H1 (cell line): ENCODE results near the gene KCNJ18. TPM values are rescaled to one million over a fixed set of nuclear protein-coding genes. Genes with fewer than 3 reads are reported as not detected.
"Not testable (repeated sequence)": the region's sequence is repeated elsewhere in the genome, so short reads cannot be mapped to it uniquely, and the experiment has no call there.

ENCODE experiments used
- CTCF ChIA-PET: fragments of 300-600 bp; sonication (Branson Sonifier 250); formaldehyde crosslinking; loops from one replicate; lab custom pipeline; 2021; ENCODE audit not compliant: partially characterized antibody; lab: Charles Lee
- POLR2A ChIA-PET: fragments of 300-600 bp; sonication (Branson Sonifier 250); formaldehyde crosslinking; loops from one replicate; lab custom pipeline; 2021; ENCODE audit warnings: inconsistent platforms; ENCODE audit not compliant: partially characterized antibody; lab: Charles Lee
- DNase-seq, 2 experiments: peaks; one replicate each; pipeline versions ENCODE4 v3.0.0 to v3.0.0-alpha.2; 2010 to 2022; ENCODE audit warnings: low spot score in 2 of 2, low read depth in 1 of 2, mixed read lengths in 1 of 2
- FAIRE-seq: peaks from 2 replicates; lab custom pipeline; 2011; peaks lifted over from hg19 to GRCh38; lab: Jason Lieb, UNC
- H2AFZ ChIP-seq: 2 replicates; pipeline ENCODE4 v1.8.1; 2012; ENCODE audit warnings: low read length, inconsistent platforms
- H2AK5ac ChIP-seq: 2 replicates; pipeline ENCODE4 v1.6.1; 2013; ENCODE audit warnings: low read depth, low read length
- H2BK120ac ChIP-seq: replicated peaks from 2 replicates; pipeline ENCODE3; 2013; ENCODE audit warnings: low read depth, low read length, inconsistent platforms
- H2BK12ac ChIP-seq: 2 replicates; pipeline ENCODE4 v1.6.1; 2013; ENCODE audit warnings: low read depth, low read length
- H2BK15ac ChIP-seq: 2 replicates; pipeline ENCODE4 v1.6.1; 2013; ENCODE audit warnings: low read length
- H2BK20ac ChIP-seq: 2 replicates; pipeline ENCODE4 v1.6.1; 2013; ENCODE audit warnings: low read length
- H2BK5ac ChIP-seq: 2 replicates; pipeline ENCODE4 v1.6.1; 2013; ENCODE audit warnings: low read depth, low read length
- H3K14ac ChIP-seq: 2 replicates; pipeline ENCODE4 v1.6.1; 2013; ENCODE audit warnings: inconsistent platforms; ENCODE audit not compliant: insufficient read length
- H3K18ac ChIP-seq: 2 replicates; pipeline ENCODE4 v1.6.1; 2013; ENCODE audit warnings: low read length; ENCODE audit errors: extremely low read depth
- H3K23ac ChIP-seq: 2 replicates; pipeline ENCODE4 v1.6.1; 2013; ENCODE audit warnings: inconsistent platforms; ENCODE audit not compliant: insufficient read length
- H3K23me2 ChIP-seq: 2 replicates; pipeline ENCODE4 v1.6.1; 2013; ENCODE audit warnings: low read depth, low read length
- H3K27ac ChIP-seq: 2 replicates; pipeline ENCODE4 v1.6.1; 2011; ENCODE audit warnings: low read depth, low read length, inconsistent platforms
- H3K27me3 ChIP-seq, 4 experiments: replicated peaks in 1 of 4; 1 replicate in 1 of 4; 2 replicates in 3 of 4; pipeline versions ENCODE4 v1.6.1 to v1.8.1; 2011 to 2013; ENCODE audit warnings: low read length in 3 of 4, mild to moderate bottlenecking in 3 of 4, inconsistent platforms in 2 of 4, mixed read lengths in 2 of 4, moderate library complexity in 1 of 4; ENCODE audit not compliant: control insufficient read depth in 3 of 4, insufficient read depth in 3 of 4; ENCODE audit errors: extremely low read depth in 1 of 4
- H3K36me3 ChIP-seq, 4 experiments: 2 replicates each; pipeline versions ENCODE4 v1.6.1 to v1.8.1; 2011 to 2013; ENCODE audit warnings: mild to moderate bottlenecking in 4 of 4, low read length in 3 of 4, moderate library complexity in 2 of 4, control low read depth in 1 of 4, inconsistent platforms in 1 of 4; ENCODE audit not compliant: insufficient read depth in 4 of 4, control insufficient read depth in 2 of 4
- H3K4ac ChIP-seq: replicated peaks from 2 replicates; pipeline ENCODE3; 2013; ENCODE audit warnings: low read length, low read depth, mixed read lengths, inconsistent platforms; ENCODE audit not compliant: insufficient read length
- H3K4me1 ChIP-seq, 4 experiments: replicated peaks in 1 of 4; 1 replicate in 1 of 4; 2 replicates in 3 of 4; pipeline versions ENCODE4 v1.6.1 to v1.8.1; 2011 to 2013; ENCODE audit warnings: low read length in 3 of 4, inconsistent platforms in 2 of 4, mixed read lengths in 1 of 4; ENCODE audit not compliant: insufficient read depth in 4 of 4, control insufficient read depth in 3 of 4
- H3K4me2 ChIP-seq, 2 experiments: 2 replicates each; pipeline versions ENCODE4 v1.6.1 to v1.8.1; 2011 to 2013; ENCODE audit warnings: low read depth in 2 of 2, low read length in 2 of 2, control low read depth in 1 of 2, inconsistent platforms in 1 of 2, mild to moderate bottlenecking in 1 of 2; ENCODE audit not compliant: insufficient read depth in 1 of 2
- H3K4me3 ChIP-seq, 4 experiments: fragments of 200-600, 300-600 bp in 1 of 4; sonication (generic), shearing (Covaris generic), sonication (Bioruptor Twin) in 1 of 4; 2 replicates each; pipeline versions ENCODE4 v1.5.1 to v1.8.1; 2011 to 2016; ENCODE audit warnings: low read length in 4 of 4, low read depth in 3 of 4, control low read depth in 2 of 4, inconsistent platforms in 2 of 4, mild to moderate bottlenecking in 2 of 4, mixed read lengths in 1 of 4, moderate library complexity in 1 of 4; ENCODE audit not compliant: insufficient read depth in 2 of 4; ENCODE audit errors: extremely low read depth in 1 of 4
- H3K56ac ChIP-seq: replicated peaks from 2 replicates; pipeline ENCODE3; 2013; ENCODE audit warnings: low read depth, mild to moderate bottlenecking, mixed read lengths, low read length, inconsistent platforms; ENCODE audit not compliant: insufficient read length
- H3K79me1 ChIP-seq: 2 replicates; pipeline ENCODE4 v1.6.1; 2013; ENCODE audit warnings: low read depth, low read length, control low read depth
- H3K79me2 ChIP-seq, 2 experiments: 2 replicates each; pipeline versions ENCODE4 v1.6.1 to v1.8.1; 2012 to 2013; ENCODE audit warnings: low read length in 2 of 2, mild to moderate bottlenecking in 2 of 2, inconsistent platforms in 1 of 2; ENCODE audit not compliant: insufficient read depth in 2 of 2, control insufficient read depth in 1 of 2
- H3K9ac ChIP-seq, 4 experiments: replicated peaks in 1 of 4; 1 replicate in 1 of 4; 2 replicates in 3 of 4; pipeline versions ENCODE4 v1.6.1 to v1.8.1; 2011 to 2013; ENCODE audit warnings: low read depth in 3 of 4, low read length in 3 of 4, control low read depth in 2 of 4, mild to moderate bottlenecking in 2 of 4, moderate library complexity in 2 of 4, inconsistent platforms in 1 of 4; ENCODE audit errors: extremely low read depth in 1 of 4
- H3K9me3 ChIP-seq, 2 experiments: 2 replicates each; pipeline versions ENCODE4 v1.6.1 to v1.8.1; 2012 to 2013; ENCODE audit warnings: mild to moderate bottlenecking in 2 of 2, moderate library complexity in 2 of 2, control low read depth in 1 of 2, inconsistent platforms in 1 of 2, low read depth in 1 of 2, low read length in 1 of 2, mixed read lengths in 1 of 2; ENCODE audit not compliant: insufficient read depth in 2 of 2
- H4K20me1 ChIP-seq, 2 experiments: replicated peaks in 1 of 2; 2 replicates each; pipeline versions ENCODE3 to v1.8.1; 2011 to 2013; ENCODE audit warnings: inconsistent platforms in 2 of 2, low read length in 2 of 2, mild to moderate bottlenecking in 1 of 2; ENCODE audit not compliant: insufficient read depth in 2 of 2, control insufficient read depth in 1 of 2
- H4K5ac ChIP-seq: 2 replicates; pipeline ENCODE4 v1.6.1; 2013; ENCODE audit warnings: low read length, low read depth, mixed read lengths, inconsistent platforms; ENCODE audit not compliant: insufficient read length
- H4K8ac ChIP-seq: 2 replicates; pipeline ENCODE4 v1.8.0; 2013; ENCODE audit warnings: mild to moderate bottlenecking, moderate library complexity, low read length, inconsistent platforms; ENCODE audit not compliant: insufficient read depth; ENCODE audit errors: extremely low read depth
- H4K91ac ChIP-seq: replicated peaks from 2 replicates; pipeline ENCODE3; 2013; ENCODE audit warnings: low read length, mixed read lengths, inconsistent platforms; ENCODE audit not compliant: insufficient read length
- WGBS, 2 experiments: shearing (Covaris generic) in 1 of 2; methylation state at CpG; one replicate each; pipeline versions ENCODE4 v1.1.6 to v1.1.7; 2013 to 2015; ENCODE audit warnings: low lambda C conversion rate in 2 of 2, mixed read lengths in 2 of 2, inconsistent platforms in 1 of 2, low coverage in 1 of 2, missing lambda C conversion rate in 1 of 2; ENCODE audit not compliant: insufficient replicate concordance in 2 of 2, insufficient coverage in 1 of 2, insufficient read length in 1 of 2; ENCODE audit errors: extremely low coverage in 1 of 2, missing lambda C conversion rate in 1 of 2; 5-methylcytosine and 5-hydroxymethylcytosine counted together
- polyA plus RNA-seq, 7 experiments: library from polyadenylated mRNA; depleted of rRNA in 3 of 7; stranded (reverse) in 5 of 7; unstranded in 2 of 7; fragments of >200 nt in 5 of 7; fragments of 200-250 nt in 2 of 7; gene quantifications; 1 replicate in 5 of 7; 2 replicates in 1 of 7; 4 replicates in 1 of 7; pipeline versions ENCODE4 v1.2.1 to v1.2.3, GENCODE V29; 2011 to 2013; ENCODE audit warnings: missing spikeins in 2 of 7, mixed read lengths in 2 of 7
- total RNA-seq: library from RNA; stranded (reverse); fragmentation: NEBNext Ultra II Directional; extraction: Animal tissue kit (Norgen Biotek cat#: 25700); gene quantifications from 2 replicates; pipeline ENCODE4 v1.2.1, GENCODE V29; 2021

KCNJ18 gene
- total and polyA plus RNA-seq, 2 of the 8 experiments (the other 6 are each of a cell fraction or from before 2014, with no cell fraction given): not detected

DNA sequence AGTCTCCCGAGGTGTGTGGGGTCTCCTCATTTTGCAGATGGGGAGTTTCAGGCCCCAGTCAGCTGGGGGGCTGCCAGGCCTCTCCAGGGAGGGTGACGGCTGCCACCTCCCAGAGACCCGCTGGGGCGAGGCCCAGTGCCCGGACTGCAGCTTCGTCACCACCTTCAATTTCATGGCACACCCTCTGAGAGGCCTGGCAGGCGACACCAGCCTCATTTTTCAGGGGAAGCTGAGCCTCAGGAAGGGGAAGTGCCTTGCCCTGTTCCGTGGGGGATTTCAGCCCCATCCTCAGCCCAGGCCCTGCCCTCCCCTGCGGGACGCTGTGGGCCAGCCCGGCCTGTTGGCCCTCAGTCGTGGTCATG, 362 bp downstream of the KCNJ18 start:
- H3K27me3 ChIP-seq, H4K91ac ChIP-seq, H3K18ac ChIP-seq, POLR2A ChIA-PET, H4K20me1 ChIP-seq, H2BK20ac ChIP-seq, H3K4me2 ChIP-seq, H3K23ac ChIP-seq, H3K4ac ChIP-seq, H3K4me3 ChIP-seq, H3K14ac ChIP-seq, H2AK5ac ChIP-seq, H3K79me1 ChIP-seq, CTCF ChIA-PET, H2AFZ ChIP-seq, H3K27ac ChIP-seq, H2BK120ac ChIP-seq, H3K79me2 ChIP-seq, H3K36me3 ChIP-seq, H4K8ac ChIP-seq, H4K5ac ChIP-seq, H2BK15ac ChIP-seq, H3K23me2 ChIP-seq, DNase-seq, H3K4me1 ChIP-seq, H2BK5ac ChIP-seq, H3K56ac ChIP-seq, H3K9ac ChIP-seq, H2BK12ac ChIP-seq, FAIRE-seq: not testable (repeated sequence)
- peaks cover 51 to 88% of the 10 kb centered on the region in 2 experiments for H3K9me3 ChIP-seq
- WGBS, 2 experiments: 71% methylated on average over 12 of the region's 12 CpGs; no CpG with 5 or more reads in 1 of the 2 experiments

GRCh38 chr17:21693391-21693796, 1.1 kb downstream of the KCNJ18 start:
- H3K23me2 ChIP-seq, H3K4me3 ChIP-seq, H4K8ac ChIP-seq, H4K20me1 ChIP-seq, H3K23ac ChIP-seq, H3K9ac ChIP-seq, H3K36me3 ChIP-seq, H3K18ac ChIP-seq, H2BK15ac ChIP-seq, H2BK5ac ChIP-seq, H3K4me1 ChIP-seq, FAIRE-seq, H3K79me2 ChIP-seq, H3K27ac ChIP-seq, H3K4me2 ChIP-seq, H3K14ac ChIP-seq, H3K27me3 ChIP-seq, H2BK12ac ChIP-seq, CTCF ChIA-PET, H2BK20ac ChIP-seq, H4K5ac ChIP-seq, H2AFZ ChIP-seq, DNase-seq, H3K4ac ChIP-seq, H2AK5ac ChIP-seq, H3K79me1 ChIP-seq, H2BK120ac ChIP-seq, POLR2A ChIA-PET, H4K91ac ChIP-seq, H3K56ac ChIP-seq: not testable (repeated sequence)
- peaks cover 47 to 87% of the 10 kb centered on the region in 2 experiments for H3K9me3 ChIP-seq
- WGBS, 2 experiments: 76% methylated on average over 6 of the region's 6 CpGs; no CpG with 5 or more reads in 1 of the 2 experiments
